T-helper 2 cell (primary cell): ENCODE results near the gene NRP1.
"Not testable (repeated sequence)": the region's sequence is repeated elsewhere in the genome, so short reads cannot be mapped to it uniquely, and the experiment has no call there.

Source experiments
- DNase-seq, 5 experiments: peaks; one replicate each; pipeline versions ENCODE4 v3.0.0 to v3.0.0-alpha.2; 2012 to 2022

Gene NRP1

GRCh38 chr10:33235251-33235884 is 99.1 kb downstream of the NRP1 start:
- no peak for DNase-seq

DNA sequence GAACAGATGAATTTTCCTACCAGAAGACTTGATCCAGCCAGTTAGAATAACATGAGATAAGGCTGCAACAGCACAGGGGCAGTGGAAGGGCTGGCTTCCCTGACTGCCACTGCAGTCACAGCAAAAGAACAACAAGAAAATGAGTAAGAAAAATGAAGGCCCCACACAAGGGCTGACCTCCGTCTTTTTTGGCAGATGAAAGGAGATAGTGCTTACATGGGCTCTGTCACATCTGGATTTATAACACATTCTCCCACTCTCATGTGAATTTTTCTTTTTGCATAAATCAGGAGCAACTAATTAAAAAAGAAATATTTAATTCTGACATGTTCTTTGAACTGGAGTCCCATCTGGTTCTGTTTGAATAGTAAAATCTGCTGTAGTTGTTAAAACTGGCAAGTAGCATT is 99.6 kb downstream of the NRP1 start:
- DNase-seq = no peak

DNA sequence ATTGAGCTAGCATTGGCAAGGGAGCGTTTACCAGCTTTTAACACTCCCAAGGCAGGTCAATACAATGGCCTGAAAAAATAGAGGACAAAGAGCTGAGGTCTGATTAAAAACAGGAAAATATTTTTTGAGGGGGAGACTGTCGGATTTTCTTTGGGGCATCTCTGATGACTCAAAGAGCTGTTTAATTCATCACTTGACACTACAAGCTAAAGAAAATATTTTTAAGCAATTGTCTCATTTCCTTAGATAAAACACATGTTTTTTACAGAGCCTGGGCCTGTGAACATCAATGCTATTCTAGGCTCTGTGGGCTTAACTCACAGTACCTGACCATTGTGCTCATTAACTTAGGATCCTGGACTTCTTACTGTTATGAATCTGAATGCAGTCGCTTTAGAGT is 100.8 kb downstream of the NRP1 start:
- DNase-seq = no peak

DNA sequence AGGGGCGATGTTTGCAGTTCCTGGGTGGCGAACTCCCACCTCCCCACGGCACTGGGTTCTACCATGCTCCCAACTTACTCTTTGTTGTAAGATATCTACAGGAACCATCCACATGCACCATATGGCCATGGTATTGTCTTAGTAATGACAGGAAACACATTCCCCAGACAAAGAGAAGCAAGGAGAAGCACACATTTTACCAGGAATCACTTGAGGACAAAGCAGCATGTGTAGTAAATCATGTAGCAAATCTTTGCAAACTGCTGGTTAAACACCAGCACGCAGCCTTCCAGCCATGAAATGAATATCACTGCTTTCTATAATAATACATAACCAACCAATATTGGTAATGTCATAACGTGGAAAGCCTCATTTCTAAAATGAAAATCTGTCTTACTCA is 101.2 kb downstream of the NRP1 start:
- no peak for DNase-seq

- DNase-seq = no peak
Observed at GRCh38 chr10:33231621-33232350, 102.7 kb downstream of the NRP1 start.

- DNase-seq = no peak
Observed at GRCh38 chr10:33229949-33230267, 104.6 kb downstream of the NRP1 start.

DNA sequence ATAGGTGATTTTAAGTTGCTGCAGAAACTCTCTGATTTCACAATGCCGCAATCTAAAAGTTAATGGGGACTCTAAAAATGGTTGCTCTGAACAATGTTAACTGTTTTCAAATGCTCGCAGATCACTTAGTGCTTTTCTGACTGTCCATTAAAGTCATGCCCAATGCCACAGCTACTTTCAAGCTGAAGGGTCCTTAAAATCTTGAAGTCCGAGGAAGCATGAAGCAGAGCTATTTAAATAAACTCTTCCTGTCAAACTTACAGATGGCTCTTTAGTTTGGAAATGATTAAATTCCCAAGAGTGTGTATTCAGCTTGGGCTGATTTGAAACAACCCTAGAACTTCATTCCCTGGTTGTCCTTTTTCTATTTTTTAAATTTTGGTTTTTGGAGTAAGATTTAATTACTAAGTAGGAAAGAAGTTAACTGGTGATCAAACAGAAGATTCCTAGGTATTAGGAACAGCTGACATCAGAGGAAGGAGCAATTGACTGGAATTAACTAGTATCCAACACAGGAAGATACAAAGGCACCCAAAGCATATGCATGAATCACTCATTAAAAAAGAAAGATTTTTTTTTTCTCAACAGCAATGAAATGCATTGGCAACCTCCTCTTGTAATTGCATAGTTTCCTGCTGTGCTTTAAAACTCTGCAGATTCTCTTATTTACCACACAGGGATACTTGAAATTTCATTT is 105.1 kb downstream of the NRP1 start:
- DNase-seq = no peak

- DNase-seq = no peak
Observed at GRCh38 chr10:33228426-33228825, 106.0 kb downstream of the NRP1 start.

GRCh38 chr10:33227489-33227888 is 107.0 kb downstream of the NRP1 start:
- DNase-seq = no peak

DNA sequence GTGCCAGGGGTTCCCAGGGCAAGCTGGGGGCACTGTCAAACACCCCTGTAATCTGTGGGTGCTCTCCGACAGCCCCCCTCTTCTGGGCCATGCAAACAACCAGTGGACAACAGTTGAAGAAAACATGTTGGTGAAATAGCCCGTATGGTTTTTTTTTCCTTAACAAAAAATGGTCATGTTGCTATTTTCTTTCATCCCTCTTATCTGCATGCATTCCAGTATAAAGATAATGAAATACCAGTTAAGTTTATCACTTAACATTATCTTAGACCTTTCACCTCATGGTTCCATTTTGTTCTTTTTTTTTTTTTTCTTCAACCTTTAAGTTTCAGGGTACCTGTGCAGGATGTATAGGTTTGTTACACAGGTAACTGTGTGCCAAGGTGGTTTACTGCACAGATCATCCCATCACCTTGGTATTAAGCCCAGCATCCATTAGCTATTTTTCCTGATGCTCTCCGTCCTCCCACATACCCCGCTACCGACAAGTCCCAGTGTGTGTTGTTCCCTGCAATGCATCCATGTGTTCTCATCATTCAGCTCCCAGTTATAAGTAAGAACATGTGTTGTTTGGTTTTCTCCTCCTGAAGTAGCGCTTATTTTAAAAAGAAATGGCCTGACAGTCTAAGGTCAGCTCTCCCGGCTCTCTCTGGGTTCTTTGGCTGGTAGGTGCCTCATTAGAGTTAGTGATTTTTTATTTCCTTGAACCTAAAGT is 110.1 kb downstream of the NRP1 start:
- no peak for DNase-seq

DNA sequence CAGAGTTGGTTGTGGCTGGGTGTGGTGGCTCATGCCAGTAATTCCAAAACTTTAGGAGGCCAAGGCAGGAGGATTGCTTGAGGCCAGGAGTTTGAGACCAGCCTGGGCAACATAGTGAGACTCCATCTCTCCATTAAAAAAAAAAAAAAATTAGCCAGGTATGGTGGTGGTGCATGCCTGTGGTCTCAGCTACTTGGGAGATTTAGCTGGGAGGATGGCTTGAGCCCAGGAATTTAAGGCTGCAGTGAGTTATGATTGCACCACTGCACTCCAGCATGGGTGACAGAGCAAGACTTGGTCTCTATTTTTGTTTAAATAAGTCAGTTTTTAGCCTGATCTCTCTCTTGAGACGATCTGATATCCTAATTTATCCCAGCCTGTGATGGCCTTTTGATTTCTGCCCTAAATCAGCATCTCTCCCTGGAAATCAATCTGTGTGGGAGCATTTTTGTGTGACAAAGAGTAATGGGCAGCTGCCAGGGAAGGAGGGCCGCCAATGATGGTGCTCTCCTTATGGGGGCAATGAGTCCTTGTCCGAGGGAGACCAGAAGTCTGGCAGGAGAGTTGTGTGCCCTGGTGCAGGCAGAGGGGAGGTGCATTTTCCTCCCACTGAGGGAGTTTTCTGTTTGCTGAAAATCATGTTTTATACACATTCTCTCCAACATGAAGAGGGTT is 111.0 kb downstream of the NRP1 start:
- DNase-seq = no peak

DNA sequence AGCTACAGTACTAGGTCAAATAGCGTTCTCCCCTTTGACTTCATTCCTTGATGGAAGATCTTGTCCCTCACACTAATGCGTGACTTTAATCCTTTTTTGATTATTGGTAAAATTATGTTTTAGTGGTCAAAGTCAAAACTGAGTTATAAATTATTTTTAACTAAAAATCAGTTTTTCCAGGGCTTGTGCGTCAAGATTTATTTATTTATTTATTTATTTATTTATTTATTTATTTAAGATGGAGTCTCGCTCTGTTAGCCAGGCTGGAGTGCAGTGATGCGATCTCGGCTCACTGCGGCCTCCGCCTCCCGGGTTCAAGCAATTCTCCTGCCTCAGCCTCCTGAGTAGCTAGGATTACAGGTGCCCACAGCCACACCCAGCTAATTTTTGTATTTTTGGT is 112.2 kb downstream of the NRP1 start:
- DNase-seq = not testable (repeated sequence)

- DNase-seq = no peak
Observed at GRCh38 chr10:33217854-33218253, 116.6 kb downstream of the NRP1 start.

DNA sequence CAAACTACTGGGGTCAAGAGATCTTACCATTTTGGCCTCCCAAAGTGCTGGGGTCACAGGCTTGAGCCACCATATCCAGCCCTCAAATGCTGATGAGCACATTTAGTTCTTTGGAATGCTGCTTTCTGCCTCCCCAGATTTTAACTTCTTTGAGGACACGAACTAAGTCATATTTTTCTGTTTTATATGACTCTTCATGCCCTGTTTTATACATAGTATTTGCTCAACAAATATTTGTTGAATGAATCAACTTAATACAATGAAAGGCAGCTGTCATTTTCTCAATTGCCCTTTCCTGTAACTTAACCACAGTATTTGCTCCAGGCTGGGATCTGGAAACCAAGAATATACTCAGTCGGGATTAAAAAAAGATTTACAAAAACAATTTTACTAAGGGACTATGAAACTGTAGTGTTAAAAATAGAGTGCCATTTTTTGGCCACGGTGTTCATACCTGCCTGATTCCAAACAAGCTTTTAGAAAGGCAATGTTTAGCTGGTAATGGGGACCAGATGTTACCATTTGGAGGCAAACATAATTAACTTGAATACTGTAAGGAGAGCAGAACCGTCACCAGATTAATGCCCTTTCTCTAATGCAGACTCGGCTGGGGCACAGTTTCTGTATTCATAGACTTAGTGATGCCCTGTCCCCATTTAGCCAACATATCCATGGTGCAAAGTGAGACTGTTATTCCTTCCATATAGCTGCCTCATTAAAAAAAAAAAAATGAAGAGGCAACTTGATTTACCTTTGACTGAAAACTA is 117.6 kb downstream of the NRP1 start:
- no peak for DNase-seq

DNA sequence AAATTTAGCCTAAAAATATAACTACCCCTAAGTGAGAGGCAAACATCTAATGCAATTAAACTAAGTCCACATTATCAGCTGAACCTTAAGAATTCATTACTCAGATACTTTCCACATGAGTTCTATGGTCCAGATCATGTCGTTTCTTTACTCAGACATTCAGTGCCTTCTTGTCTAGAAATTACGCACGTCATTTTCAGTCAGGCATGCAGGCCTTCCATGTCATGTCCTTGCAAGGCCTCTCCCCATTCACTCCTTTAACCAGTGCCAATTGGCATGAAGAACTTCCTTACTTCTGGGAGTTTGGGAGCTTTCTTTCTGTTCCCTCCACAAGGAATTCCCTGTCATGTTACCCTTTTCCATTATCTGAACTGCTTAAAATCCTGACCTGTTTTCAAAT is 118.8 kb downstream of the NRP1 start:
- DNase-seq = no peak

DNA sequence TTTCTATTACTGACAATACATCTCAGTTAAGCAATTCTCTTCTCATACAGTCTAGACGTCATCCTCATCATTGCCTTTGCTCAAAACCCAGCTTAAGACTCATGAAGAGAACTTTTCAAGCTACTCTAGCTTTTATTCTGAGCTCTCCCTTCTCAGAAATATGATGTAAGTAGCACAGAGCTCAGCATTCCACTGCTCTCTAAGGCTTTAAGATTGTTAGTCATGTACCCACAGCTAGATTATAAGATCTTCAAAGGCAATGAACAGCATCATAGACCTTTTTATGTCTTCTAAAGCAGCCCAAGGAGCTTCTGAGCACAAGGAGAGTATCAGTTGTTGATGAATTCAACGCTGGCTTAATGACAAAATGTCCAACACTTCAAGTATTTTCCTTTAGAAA is 119.3 kb downstream of the NRP1 start:
- DNase-seq = no peak

DNA sequence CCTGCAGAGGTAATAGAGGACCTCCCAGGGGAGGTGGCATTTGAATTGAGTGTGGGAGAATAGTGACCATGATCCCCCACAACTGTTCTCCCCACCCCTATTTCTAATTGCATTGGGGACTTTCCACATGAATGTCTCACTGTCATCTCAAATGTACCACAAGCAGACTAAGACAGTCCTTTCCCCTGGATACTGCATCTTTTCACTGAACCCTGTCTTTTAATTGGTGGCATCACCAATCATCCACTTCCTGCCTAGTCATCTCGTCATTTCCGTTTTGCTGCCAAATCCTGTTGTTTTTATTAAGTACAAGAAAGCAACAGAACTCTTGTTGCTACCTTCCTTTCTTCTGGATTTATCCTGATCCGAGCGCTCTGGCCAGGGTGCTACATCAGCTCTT is 120.3 kb downstream of the NRP1 start:
- DNase-seq = peak in 2 of 5 experiments; percentile 5 to 66

GRCh38 chr10:33212061-33212748 is 122.3 kb downstream of the NRP1 start:
- DNase-seq = no peak

DNA sequence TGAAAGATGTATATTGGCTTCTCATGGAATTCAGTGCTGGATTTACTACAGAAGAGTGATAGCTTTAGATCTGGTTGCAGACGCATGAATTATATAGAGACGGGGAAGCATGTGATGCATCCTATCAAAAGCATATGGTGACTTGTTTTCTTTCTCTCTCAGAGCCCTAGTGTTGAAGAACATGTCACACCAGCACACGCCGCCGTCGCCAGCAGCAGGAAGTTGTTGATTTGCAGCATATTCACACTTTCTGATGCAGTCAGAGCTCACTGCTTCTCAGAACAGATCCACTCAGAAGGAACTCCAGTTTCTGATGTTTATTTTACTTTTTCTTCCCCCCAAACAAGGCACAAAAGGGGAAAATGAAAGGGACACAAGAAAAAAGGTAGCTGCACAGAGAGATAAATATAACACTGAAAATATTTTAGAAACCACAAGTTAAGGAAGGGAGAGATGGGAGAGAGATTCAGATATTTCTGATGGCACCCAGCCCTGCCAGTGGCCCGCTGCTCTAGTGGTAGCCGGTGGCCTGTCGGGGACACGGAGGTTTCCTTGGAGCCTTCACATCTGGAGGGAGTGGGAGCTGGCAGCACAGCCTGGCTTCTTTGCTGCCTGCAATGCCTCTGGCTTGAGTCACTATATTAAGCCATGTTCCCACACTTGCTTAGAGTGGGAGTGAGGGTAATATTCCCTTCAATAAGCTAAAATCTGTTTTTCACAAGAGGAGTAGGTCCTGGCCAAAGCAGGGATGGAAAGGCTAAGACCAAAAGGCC is 123.2 kb downstream of the NRP1 start:
- DNase-seq = peak in 1 of 5 experiments; percentile 68

DNA sequence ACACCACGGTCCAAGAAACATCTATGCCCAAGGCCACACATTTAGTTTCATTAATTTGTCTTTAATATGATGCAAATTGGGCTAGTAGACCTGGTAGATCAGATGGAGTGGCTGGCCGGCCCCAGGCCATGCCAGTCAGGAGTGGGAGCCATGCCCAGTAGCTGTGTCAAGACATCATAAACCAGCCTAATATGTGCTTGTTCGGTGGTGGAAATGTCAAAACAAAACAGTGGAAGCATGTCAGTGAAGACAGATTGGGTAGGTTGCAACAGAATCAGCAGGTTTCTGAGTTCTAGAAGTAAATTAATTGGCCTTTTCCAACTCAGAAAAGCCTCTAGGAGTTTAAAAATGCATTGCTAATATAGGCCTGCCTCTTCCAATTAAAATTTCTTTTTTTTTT is 124.7 kb downstream of the NRP1 start:
- DNase-seq = no peak

DNA sequence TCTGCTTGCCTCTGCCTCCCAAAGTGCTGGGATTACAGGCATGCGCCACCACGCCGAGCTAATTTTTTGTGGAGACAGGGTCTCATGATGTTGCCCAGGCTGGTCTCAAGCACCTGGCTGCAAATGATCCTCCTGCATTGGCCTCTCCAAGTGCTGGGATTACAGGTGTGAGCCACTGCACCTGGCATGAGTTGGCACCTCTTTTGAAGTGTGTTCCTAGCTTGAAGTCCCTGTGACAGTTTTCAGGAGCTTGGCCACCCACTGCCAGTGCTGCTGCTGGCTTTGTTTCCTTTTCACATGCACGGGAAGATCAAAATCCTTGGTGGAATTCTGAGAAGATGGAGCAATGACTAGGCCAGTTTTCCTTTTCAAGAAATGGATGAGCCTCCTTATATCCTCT is 126.3 kb downstream of the NRP1 start:
- no peak for DNase-seq
